ENCODE measurements around the gene SPATA6. TPM values are rescaled to one million over a fixed set of nuclear protein-coding genes. Genes with fewer than 3 reads are reported as not detected.

SPATA6 gene
- total RNA-seq, 4 donors from 2014 or later = 12.4 to 21.9 (median 17.5) TPM

DNA sequence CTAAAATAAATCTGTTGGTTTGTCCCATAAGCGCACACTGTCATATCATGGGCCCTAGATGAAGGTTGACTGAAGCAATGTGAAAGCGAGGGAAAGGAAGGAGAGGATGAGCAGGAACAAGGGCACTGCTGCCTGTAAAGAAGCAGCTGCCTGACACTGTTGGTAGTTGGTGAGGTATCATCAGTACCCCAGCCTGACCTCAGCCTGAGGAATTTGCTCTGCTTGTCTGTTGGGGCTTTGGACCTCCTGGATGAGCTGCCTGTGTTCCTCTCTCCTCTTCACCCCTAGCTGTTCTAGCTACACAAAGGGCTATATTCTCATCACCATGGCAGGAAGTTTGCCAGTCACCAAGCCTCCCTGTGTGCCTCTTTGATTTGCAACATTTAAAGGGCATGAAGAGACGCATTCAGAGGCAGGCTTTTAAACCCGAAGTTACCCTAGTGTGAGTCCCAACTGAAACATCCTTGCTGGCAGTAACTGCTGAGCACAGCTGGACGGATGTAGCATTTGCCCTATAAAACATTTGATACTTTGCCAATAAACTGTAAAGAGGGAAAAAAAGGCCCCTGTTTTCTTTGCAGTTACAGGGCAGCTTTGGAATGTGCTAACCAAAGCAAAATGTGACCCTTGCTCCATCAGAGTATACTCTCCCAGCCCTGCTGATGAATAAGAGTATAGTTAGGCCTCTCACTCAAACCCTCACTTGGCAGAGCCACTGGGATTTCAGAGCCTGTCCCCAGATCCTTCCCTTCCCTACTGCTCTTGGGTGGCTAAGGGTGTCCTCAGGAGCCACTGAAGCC lies 22.2 kb upstream of the SPATA6 start:
- TF ChIP-seq POLR2A (IDR thresholded peaks at IDR 0.05; ENCODE audit: low read depth) (no peak), POLR2AphosphoS5 (IDR thresholded peaks at IDR 0.05) (no peak), EP300 (IDR thresholded peaks at IDR 0.05) (no peak)
- TF ChIP-seq, protein P1, sequence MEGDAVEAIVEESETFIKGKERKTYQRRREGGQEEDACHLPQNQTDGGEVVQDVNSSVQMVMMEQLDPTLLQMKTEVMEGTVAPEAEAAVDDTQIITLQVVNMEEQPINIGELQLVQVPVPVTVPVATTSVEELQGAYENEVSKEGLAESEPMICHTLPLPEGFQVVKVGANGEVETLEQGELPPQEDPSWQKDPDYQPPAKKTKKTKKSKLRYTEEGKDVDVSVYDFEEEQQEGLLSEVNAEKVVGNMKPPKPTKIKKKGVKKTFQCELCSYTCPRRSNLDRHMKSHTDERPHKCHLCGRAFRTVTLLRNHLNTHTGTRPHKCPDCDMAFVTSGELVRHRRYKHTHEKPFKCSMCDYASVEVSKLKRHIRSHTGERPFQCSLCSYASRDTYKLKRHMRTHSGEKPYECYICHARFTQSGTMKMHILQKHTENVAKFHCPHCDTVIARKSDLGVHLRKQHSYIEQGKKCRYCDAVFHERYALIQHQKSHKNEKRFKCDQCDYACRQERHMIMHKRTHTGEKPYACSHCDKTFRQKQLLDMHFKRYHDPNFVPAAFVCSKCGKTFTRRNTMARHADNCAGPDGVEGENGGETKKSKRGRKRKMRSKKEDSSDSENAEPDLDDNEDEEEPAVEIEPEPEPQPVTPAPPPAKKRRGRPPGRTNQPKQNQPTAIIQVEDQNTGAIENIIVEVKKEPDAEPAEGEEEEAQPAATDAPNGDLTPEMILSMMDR (IDR thresholded peaks at IDR 0.05) = no peak
- intact Hi-C loops (cut with DNase I) = no loop called here
- Histone ChIP-seq H3K27ac (replicated peaks in 1 of 4) (peak overlapping the region; percentile 19 to 54 (median 44)), H3K4me1 (peaks cover 0 to 29% (median 21%) of the 10 kb centered on the region in 4 donors), H3K9me3 (no peaks in the 10 kb centered on the region), H3K36me3 (no peaks in the 10 kb centered on the region), H3K4me3 (no peak overlapping the region), H3K27me3 (no peaks in the 10 kb centered on the region)
- no peak for DNase-seq (ENCODE audit: extremely low spot score)
- WGBS = 52% methylated on average over 5 of the region's 5 CpGs

DNA sequence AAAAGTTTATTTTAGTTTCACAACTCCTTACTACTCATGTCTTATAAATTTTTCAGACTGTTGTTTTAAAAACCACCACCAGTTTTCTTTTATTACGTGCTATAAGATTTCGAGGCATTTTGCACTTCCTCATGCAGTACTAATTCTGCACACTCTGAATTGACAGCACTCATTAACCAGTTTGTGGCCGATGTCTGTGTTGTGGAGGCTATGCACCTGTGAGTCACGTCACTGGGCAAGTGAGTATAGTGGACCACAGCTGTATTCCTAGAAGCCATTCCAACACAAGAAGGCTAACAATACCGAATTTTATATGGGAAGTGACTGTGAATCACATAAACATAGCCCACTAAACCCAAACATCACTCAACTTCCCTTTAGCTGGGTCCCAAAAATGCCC lies 21.0 kb upstream of the SPATA6 start:
- intact Hi-C loops (cut with DNase I) = no loop called here
- no peaks in the 10 kb centered on the region for H3K36me3 ChIP-seq
- WGBS = 55% methylated on average over 5 of the region's 5 CpGs
- no peak overlapping the region for H3K4me3 ChIP-seq
- H3K9me3 ChIP-seq = no peaks in the 10 kb centered on the region
- H3K27me3 ChIP-seq = no peaks in the 10 kb centered on the region
- H3K4me1 ChIP-seq = peaks cover 0 to 22% (median 15%) of the 10 kb centered on the region in 4 donors
- DNase-seq (ENCODE audit: extremely low spot score) = no peak
- peak overlapping the region in 1 of 4 donors; percentile 54 for H3K27ac ChIP-seq (replicated peaks in 1 of 4)
- TF ChIP-seq, protein P1 (IDR thresholded peaks at IDR 0.05) = no peak
- TF ChIP-seq POLR2A (IDR thresholded peaks at IDR 0.05; ENCODE audit: low read depth) = no peak
- TF ChIP-seq POLR2AphosphoS5 (IDR thresholded peaks at IDR 0.05) = no peak
- TF ChIP-seq EP300 (IDR thresholded peaks at IDR 0.05) = no peak

DNA sequence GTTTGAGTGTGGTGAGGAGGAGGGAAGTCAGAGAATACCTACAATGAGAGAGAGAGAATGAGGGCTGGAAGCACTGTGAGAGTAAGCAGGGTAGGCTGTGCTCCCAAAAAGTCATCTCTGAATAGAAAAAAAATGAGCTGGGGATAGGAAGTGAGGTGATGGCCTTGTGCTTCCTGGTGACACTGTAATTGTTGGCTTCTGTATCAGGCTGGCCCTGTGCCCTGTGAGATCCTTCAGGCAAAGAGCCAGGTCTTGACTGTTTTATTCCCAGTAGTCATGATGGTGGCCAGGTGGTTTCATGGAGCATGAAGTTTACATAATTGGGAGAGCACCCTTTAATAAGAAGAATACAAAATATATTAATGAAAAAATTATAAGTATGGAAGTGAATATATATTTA lies 20.4 kb upstream of the SPATA6 start:
- Histone ChIP-seq H3K27me3 (no peaks in the 10 kb centered on the region), H3K9me3 (no peaks in the 10 kb centered on the region), H3K27ac (replicated peaks in 1 of 4) (no peak overlapping the region), H3K4me1 (peaks cover 0 to 20% (median 15%) of the 10 kb centered on the region in 4 donors), H3K4me3 (no peak overlapping the region), H3K36me3 (no peaks in the 10 kb centered on the region)
- intact Hi-C loops (cut with DNase I) = no loop called here
- no peak for DNase-seq (ENCODE audit: extremely low spot score)
- TF ChIP-seq EP300 (IDR thresholded peaks at IDR 0.05) (no peak), POLR2A (IDR thresholded peaks at IDR 0.05; ENCODE audit: low read depth) (no peak), POLR2AphosphoS5 (IDR thresholded peaks at IDR 0.05) (no peak)
- TF ChIP-seq, protein P1 (IDR thresholded peaks at IDR 0.05) = no peak

DNA sequence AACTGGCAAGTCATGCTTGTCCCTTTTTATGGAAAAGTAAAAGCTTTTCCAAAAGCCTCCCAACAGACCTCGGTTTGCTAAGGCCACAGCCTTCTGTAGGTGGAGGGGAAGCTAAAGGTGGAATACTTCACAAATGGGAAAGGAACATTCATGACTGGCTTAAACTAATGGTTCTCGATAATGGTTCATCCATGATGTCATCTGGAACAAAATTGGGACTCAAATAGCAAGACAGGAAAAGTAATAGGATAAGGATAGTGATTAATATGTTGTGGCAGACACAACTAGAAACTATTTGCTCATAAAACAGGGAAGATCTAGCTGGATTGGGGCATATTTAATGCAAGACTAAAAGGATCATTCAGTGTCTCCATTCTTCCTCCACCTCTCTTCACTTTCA lies 16.7 kb upstream of the SPATA6 start:
- no peak overlapping the region for H3K4me3 ChIP-seq
- peaks cover 0 to 7% (median 3%) of the 10 kb centered on the region in 4 donors for H3K4me1 ChIP-seq
- intact Hi-C loops (cut with DNase I) = no loop called here
- H3K27me3 ChIP-seq = no peaks in the 10 kb centered on the region
- WGBS = 96% methylated on average over 2 of the region's 2 CpGs
- H3K9me3 ChIP-seq = no peaks in the 10 kb centered on the region
- no peak for TF ChIP-seq POLR2A (IDR thresholded peaks at IDR 0.05; ENCODE audit: low read depth)
- TF ChIP-seq, protein P1 (IDR thresholded peaks at IDR 0.05) = no peak
- no peak for TF ChIP-seq EP300 (IDR thresholded peaks at IDR 0.05)
- TF ChIP-seq POLR2AphosphoS5 (IDR thresholded peaks at IDR 0.05) = no peak
- H3K36me3 ChIP-seq = no peaks in the 10 kb centered on the region
- no peak for DNase-seq (ENCODE audit: extremely low spot score)
- H3K27ac ChIP-seq (replicated peaks in 1 of 4) = no peak overlapping the region

All from esophagus muscularis mucosa (tissue), 4 donors.